ENCODE results near the gene MOK. TPM values are rescaled to one million over a fixed set of nuclear protein-coding genes. Genes with fewer than 3 reads are reported as not detected.

MOK gene
- total RNA-seq, 1 donor from 2014 or later: 1.8 TPM

GRCh38 chr14:102318781-102319276, 13.9 kb upstream of the MOK start:
- intact Hi-C loops (cut with micrococcal nuclease): loop anchor here (1.0 to 10.0 kb wide), 7 partner anchors 14 to 1942 kb away; partner anchors contain the start of genes CINP, EIF5, MOK and PPP2R5C
- H3K4me3 Mint-ChIP-seq: peak overlapping the region; percentile 96
- ChIA-PET CTCF (interaction anchor here (0.9 to 1.4 kb wide), 2 partner anchors 48 to 357 kb away, joined by 3 read pairs; no protein-coding TSS in a partner anchor), POLR2A (interaction anchor here (0.6 to 4.3 kb wide), 6 partner anchors 14 to 1015 kb away, joined by 3 to 28 read pairs (median 3); partner anchors contain the start of genes CINP, EIF5, MOK and TECPR2)
- DNase-seq: no peak
- no peaks in the 10 kb centered on the region for H3K9me3 Mint-ChIP-seq
- no peak for ATAC-seq (ENCODE audit: low read depth)
- peaks cover 66% of the 10 kb centered on the region for H3K4me1 Mint-ChIP-seq
- peaks cover 13% of the 10 kb centered on the region for H3K36me3 Mint-ChIP-seq (ENCODE audit: low read depth)
- no peaks in the 10 kb centered on the region for H3K27me3 Mint-ChIP-seq
- TF ChIP-seq CTCF (IDR thresholded peaks at IDR 0.05): no peak
- H3K27ac Mint-ChIP-seq: peak overlapping the region; percentile 95

GRCh38 chr14:102317564-102318248, 12.7 kb upstream of the MOK start:
- ChIA-PET CTCF (interaction anchor here (0.9 to 1.4 kb wide), 6 partner anchors 13 to 611 kb away, joined by 3 to 7 read pairs (median 4); partner anchors contain the start of gene MOK), POLR2A (interaction anchor here (0.6 to 4.5 kb wide), 9 partner anchors 13 to 1016 kb away, joined by 3 to 28 read pairs (median 3); partner anchors contain the start of genes CINP, EIF5, MOK and TECPR2)
- Mint-ChIP-seq H3K4me1 (peaks cover 63% of the 10 kb centered on the region), H3K36me3 (ENCODE audit: low read depth) (peaks cover 13% of the 10 kb centered on the region), H3K27ac (peak overlapping the region; percentile 95), H3K4me3 (peak overlapping the region; percentile 96), H3K27me3 (no peaks in the 10 kb centered on the region), H3K9me3 (no peaks in the 10 kb centered on the region)
- no peak for ATAC-seq (ENCODE audit: low read depth)
- no peak for TF ChIP-seq CTCF (IDR thresholded peaks at IDR 0.05)
- intact Hi-C loops (cut with micrococcal nuclease): loop anchor here (1.0 to 10.0 kb wide), 7 partner anchors 13 to 1940 kb away; partner anchors contain the start of genes EIF5, MOK, TRAF3 and WDR20
- DNase-seq: no peak

GRCh38 chr14:102316743-102317563, 12.0 kb upstream of the MOK start:
- ATAC-seq (ENCODE audit: low read depth) (peak; percentile 71), DNase-seq (peak; percentile 99)
- Mint-ChIP-seq H3K4me3 (peak overlapping the region; percentile 96), H3K9me3 (no peaks in the 10 kb centered on the region), H3K27ac (peak overlapping the region; percentile 89), H3K4me1 (peaks cover 63% of the 10 kb centered on the region), H3K36me3 (ENCODE audit: low read depth) (peaks cover 13% of the 10 kb centered on the region), H3K27me3 (no peaks in the 10 kb centered on the region)
- no peak for TF ChIP-seq CTCF (IDR thresholded peaks at IDR 0.05)
- intact Hi-C loops (cut with micrococcal nuclease): loop anchor here (1.0 to 10.0 kb wide), 7 partner anchors 95 to 1940 kb away; partner anchors contain the start of genes EIF5, TRAF3, WDR20 and WDR25
- ChIA-PET POLR2A (interaction anchor here (0.5 to 4.5 kb wide), 24 partner anchors 12 to 1399 kb away, joined by 3 to 28 read pairs (median 4); partner anchors contain the start of genes CINP, EIF5, MOK and TECPR2), CTCF (interaction anchor here (0.6 to 1.4 kb wide), 8 partner anchors 12 to 610 kb away, joined by 3 to 7 read pairs (median 3); partner anchors contain the start of gene MOK)

- intact Hi-C loops (cut with micrococcal nuclease): loop anchor here (1.0 to 10.0 kb wide), 6 partner anchors 94 to 1939 kb away; partner anchors contain the start of genes EIF5, TRAF3 and WDR25
- no peak for TF ChIP-seq CTCF (IDR thresholded peaks at IDR 0.05)
- peak overlapping the region; percentile 96 for H3K4me3 Mint-ChIP-seq
- ATAC-seq (ENCODE audit: low read depth): no peak
- no peaks in the 10 kb centered on the region for H3K27me3 Mint-ChIP-seq
- H3K9me3 Mint-ChIP-seq: no peaks in the 10 kb centered on the region
- H3K36me3 Mint-ChIP-seq (ENCODE audit: low read depth): peaks cover 10% of the 10 kb centered on the region
- POLR2A ChIA-PET: interaction anchor here (0.5 to 4.5 kb wide), 23 partner anchors 12 to 1399 kb away, joined by 3 to 28 read pairs (median 4); partner anchors contain the start of genes CINP, EIF5, MOK and TECPR2
- CTCF ChIA-PET: interaction anchor here (0.6 to 1.4 kb wide), 7 partner anchors 11 to 609 kb away, joined by 3 to 7 read pairs (median 3); partner anchors contain the start of gene MOK
- H3K4me1 Mint-ChIP-seq: peaks cover 61% of the 10 kb centered on the region
- H3K27ac Mint-ChIP-seq: peak overlapping the region; percentile 89
- no peak for DNase-seq
Observed at GRCh38 chr14:102316338-102316742, 11.4 kb upstream of the MOK start.

All from activated B cell treated with CpG ODN at 0.5 μM for 24 hours (primary cell).